Measurements from ENCODE around the gene TMEM171.

Gene TMEM171

GRCh38 chr5:73154208-73155006 lies 34.0 kb downstream of the TMEM171 start:
- no peak for DNase-seq

- DNase-seq: no peak
Observed at GRCh38 chr5:73155271-73156222, 35.2 kb downstream of the TMEM171 start.

- no peak for DNase-seq
Observed at GRCh38 chr5:73157414-73158303, 37.3 kb downstream of the TMEM171 start.

- DNase-seq: no peak
Observed at GRCh38 chr5:73158313-73158712, 37.9 kb downstream of the TMEM171 start.

GRCh38 chr5:73160239-73160671 lies 39.9 kb downstream of the TMEM171 start:
- peak in 1 of 4 experiments; percentile 19 for DNase-seq

GRCh38 chr5:73170522-73170921 lies 50.1 kb downstream of the TMEM171 start:
- no peak for DNase-seq

GRCh38 chr5:73171495-73171894 lies 51.1 kb downstream of the TMEM171 start:
- DNase-seq: no peak

GRCh38 chr5:73172951-73173350 lies 52.6 kb downstream of the TMEM171 start, which contains the start of gene TMEM174:
TMEM174 (plus strand) TSS chr5:73173193; CDS start chr5:73173244, 51 bp downstream.
- no peak for DNase-seq

GRCh38 chr5:73174100-73174815 lies 53.9 kb downstream of the TMEM171 start:
- no peak for DNase-seq

GRCh38 chr5:73176250-73176649 lies 55.9 kb downstream of the TMEM171 start:
- no peak for DNase-seq

- no peak for DNase-seq
Observed at GRCh38 chr5:73178265-73178664, 57.9 kb downstream of the TMEM171 start.

GRCh38 chr5:73179730-73180129 lies 59.4 kb downstream of the TMEM171 start:
- no peak for DNase-seq

GRCh38 chr5:73180566-73180965 lies 60.2 kb downstream of the TMEM171 start:
- no peak for DNase-seq
